ENCODE data around the gene GLOD5. TPM values are rescaled to one million over a fixed set of nuclear protein-coding genes. Genes with fewer than 3 reads are reported as not detected.

The GLOD5 gene
- total and polyA plus RNA-seq, 9 of the 15 experiments (the other 6 are each of a cell fraction or from before 2014, with no cell fraction given) = 0.27 to 4.4 (median 2.2) TPM

- TF ChIP-seq, protein P1, sequence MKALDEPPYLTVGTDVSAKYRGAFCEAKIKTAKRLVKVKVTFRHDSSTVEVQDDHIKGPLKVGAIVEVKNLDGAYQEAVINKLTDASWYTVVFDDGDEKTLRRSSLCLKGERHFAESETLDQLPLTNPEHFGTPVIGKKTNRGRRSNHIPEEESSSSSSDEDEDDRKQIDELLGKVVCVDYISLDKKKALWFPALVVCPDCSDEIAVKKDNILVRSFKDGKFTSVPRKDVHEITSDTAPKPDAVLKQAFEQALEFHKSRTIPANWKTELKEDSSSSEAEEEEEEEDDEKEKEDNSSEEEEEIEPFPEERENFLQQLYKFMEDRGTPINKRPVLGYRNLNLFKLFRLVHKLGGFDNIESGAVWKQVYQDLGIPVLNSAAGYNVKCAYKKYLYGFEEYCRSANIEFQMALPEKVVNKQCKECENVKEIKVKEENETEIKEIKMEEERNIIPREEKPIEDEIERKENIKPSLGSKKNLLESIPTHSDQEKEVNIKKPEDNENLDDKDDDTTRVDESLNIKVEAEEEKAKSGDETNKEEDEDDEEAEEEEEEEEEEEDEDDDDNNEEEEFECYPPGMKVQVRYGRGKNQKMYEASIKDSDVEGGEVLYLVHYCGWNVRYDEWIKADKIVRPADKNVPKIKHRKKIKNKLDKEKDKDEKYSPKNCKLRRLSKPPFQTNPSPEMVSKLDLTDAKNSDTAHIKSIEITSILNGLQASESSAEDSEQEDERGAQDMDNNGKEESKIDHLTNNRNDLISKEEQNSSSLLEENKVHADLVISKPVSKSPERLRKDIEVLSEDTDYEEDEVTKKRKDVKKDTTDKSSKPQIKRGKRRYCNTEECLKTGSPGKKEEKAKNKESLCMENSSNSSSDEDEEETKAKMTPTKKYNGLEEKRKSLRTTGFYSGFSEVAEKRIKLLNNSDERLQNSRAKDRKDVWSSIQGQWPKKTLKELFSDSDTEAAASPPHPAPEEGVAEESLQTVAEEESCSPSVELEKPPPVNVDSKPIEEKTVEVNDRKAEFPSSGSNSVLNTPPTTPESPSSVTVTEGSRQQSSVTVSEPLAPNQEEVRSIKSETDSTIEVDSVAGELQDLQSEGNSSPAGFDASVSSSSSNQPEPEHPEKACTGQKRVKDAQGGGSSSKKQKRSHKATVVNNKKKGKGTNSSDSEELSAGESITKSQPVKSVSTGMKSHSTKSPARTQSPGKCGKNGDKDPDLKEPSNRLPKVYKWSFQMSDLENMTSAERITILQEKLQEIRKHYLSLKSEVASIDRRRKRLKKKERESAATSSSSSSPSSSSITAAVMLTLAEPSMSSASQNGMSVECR (CRISPR knock-in tag; IDR thresholded peaks at IDR 0.05) = peak; percentile 8; the same call in 1 of the 2 replicates
- TF ChIP-seq ZBTB11 (CRISPR knock-in tag; IDR thresholded peaks at IDR 0.05) (0 out of 6 replicates have a peak, but pooled peaks of 1 of the 3 experiments have one; percentile 24), GABPB1 (CRISPR knock-in tag; IDR thresholded peaks at IDR 0.05) (0 out of 2 replicates have a peak, but pooled peaks have one; percentile 14), E2F8 (IDR thresholded peaks at IDR 0.05; ENCODE audit: low read depth, partially characterized antibody) (no peak), ARNT (IDR thresholded peaks at IDR 0.05) (0 out of 4 replicates have a peak, but pooled peaks of 1 of the 2 experiments have one; percentile 14), TAF7 (tag; IDR thresholded peaks at IDR 0.05) (0 out of 2 replicates have a peak, but pooled peaks have one; percentile 1), HLTF (IDR thresholded peaks at IDR 0.05) (peak; percentile 40; the same call in 1 of the 2 replicates)
- TF ChIP-seq, protein P2, sequence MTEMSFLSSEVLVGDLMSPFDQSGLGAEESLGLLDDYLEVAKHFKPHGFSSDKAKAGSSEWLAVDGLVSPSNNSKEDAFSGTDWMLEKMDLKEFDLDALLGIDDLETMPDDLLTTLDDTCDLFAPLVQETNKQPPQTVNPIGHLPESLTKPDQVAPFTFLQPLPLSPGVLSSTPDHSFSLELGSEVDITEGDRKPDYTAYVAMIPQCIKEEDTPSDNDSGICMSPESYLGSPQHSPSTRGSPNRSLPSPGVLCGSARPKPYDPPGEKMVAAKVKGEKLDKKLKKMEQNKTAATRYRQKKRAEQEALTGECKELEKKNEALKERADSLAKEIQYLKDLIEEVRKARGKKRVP (CRISPR knock-in tag; IDR thresholded peaks at IDR 0.05) = no peak
- TF ChIP-seq, protein P3, sequence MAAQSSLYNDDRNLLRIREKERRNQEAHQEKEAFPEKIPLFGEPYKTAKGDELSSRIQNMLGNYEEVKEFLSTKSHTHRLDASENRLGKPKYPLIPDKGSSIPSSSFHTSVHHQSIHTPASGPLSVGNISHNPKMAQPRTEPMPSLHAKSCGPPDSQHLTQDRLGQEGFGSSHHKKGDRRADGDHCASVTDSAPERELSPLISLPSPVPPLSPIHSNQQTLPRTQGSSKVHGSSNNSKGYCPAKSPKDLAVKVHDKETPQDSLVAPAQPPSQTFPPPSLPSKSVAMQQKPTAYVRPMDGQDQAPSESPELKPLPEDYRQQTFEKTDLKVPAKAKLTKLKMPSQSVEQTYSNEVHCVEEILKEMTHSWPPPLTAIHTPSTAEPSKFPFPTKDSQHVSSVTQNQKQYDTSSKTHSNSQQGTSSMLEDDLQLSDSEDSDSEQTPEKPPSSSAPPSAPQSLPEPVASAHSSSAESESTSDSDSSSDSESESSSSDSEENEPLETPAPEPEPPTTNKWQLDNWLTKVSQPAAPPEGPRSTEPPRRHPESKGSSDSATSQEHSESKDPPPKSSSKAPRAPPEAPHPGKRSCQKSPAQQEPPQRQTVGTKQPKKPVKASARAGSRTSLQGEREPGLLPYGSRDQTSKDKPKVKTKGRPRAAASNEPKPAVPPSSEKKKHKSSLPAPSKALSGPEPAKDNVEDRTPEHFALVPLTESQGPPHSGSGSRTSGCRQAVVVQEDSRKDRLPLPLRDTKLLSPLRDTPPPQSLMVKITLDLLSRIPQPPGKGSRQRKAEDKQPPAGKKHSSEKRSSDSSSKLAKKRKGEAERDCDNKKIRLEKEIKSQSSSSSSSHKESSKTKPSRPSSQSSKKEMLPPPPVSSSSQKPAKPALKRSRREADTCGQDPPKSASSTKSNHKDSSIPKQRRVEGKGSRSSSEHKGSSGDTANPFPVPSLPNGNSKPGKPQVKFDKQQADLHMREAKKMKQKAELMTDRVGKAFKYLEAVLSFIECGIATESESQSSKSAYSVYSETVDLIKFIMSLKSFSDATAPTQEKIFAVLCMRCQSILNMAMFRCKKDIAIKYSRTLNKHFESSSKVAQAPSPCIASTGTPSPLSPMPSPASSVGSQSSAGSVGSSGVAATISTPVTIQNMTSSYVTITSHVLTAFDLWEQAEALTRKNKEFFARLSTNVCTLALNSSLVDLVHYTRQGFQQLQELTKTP (IDR thresholded peaks at IDR 0.05; ENCODE audit: low read depth in 1 of 2, partially characterized antibody in 2 of 2) = peak in 1 of 2 experiments; percentile 33
These were observed 25.4 kb downstream of the GLOD5 start (continued) for GRCh38 chrX:48786825-48787504.
